Subcutaneous adipose tissue (tissue), 4 donors: Measurements from ENCODE around the gene VPS18. TPM values are rescaled to one million over a fixed set of nuclear protein-coding genes. Genes with fewer than 3 reads are reported as not detected.

ENCODE experiments used
- total RNA-seq, 4 donors: library from RNA; depleted of rRNA; stranded (reverse); fragments of >200 nt; gene quantifications; one replicate each; pipeline ENCODE4 v1.1.0, GENCODE V29; 2016
- TF ChIP-seq, protein P1 (sequence below): fragments of 450-650 bp; IDR thresholded peaks from one replicate; pipeline ENCODE4 v1.5.1; 2016; ENCODE audit warnings: low read depth, mild to moderate bottlenecking, control low read depth, antibody characterized with exemption, moderate library complexity

Gene VPS18
- total RNA-seq, 4 donors from 2014 or later = 10.9 to 20.9 (median 19.6) TPM

- TF ChIP-seq, protein P1, sequence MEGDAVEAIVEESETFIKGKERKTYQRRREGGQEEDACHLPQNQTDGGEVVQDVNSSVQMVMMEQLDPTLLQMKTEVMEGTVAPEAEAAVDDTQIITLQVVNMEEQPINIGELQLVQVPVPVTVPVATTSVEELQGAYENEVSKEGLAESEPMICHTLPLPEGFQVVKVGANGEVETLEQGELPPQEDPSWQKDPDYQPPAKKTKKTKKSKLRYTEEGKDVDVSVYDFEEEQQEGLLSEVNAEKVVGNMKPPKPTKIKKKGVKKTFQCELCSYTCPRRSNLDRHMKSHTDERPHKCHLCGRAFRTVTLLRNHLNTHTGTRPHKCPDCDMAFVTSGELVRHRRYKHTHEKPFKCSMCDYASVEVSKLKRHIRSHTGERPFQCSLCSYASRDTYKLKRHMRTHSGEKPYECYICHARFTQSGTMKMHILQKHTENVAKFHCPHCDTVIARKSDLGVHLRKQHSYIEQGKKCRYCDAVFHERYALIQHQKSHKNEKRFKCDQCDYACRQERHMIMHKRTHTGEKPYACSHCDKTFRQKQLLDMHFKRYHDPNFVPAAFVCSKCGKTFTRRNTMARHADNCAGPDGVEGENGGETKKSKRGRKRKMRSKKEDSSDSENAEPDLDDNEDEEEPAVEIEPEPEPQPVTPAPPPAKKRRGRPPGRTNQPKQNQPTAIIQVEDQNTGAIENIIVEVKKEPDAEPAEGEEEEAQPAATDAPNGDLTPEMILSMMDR = no peak
Measured at GRCh38 chr15:40918799-40919392, 24.6 kb downstream of the VPS18 start.

- TF ChIP-seq, protein P1 = no peak
Measured at GRCh38 chr15:40921949-40922607, 27.8 kb downstream of the VPS18 start.

- TF ChIP-seq, protein P1 = no peak
Measured at GRCh38 chr15:40922608-40923005, 28.4 kb downstream of the VPS18 start.

DNA sequence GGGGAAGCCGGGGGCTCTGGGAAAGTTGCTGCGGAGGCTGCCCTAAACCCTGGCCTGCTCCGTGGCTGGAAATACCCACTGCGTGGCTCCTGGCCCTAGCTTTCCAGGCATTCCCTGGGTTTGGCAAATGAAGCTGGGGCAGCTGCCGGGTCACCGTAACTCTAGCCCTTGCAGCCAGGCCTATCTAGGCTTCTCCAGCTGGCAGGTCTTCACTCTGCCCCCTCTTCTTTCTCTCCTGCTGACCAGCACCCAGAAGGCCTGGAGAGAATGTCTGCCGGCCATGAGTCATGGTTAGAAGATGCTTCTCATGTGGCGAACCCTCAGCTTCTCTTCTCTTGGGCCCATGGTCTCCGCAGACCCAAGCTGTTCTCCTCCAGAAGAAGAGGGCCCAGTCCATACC, 29.3 kb downstream of the VPS18 start:
- TF ChIP-seq, protein P1 = no peak

DNA sequence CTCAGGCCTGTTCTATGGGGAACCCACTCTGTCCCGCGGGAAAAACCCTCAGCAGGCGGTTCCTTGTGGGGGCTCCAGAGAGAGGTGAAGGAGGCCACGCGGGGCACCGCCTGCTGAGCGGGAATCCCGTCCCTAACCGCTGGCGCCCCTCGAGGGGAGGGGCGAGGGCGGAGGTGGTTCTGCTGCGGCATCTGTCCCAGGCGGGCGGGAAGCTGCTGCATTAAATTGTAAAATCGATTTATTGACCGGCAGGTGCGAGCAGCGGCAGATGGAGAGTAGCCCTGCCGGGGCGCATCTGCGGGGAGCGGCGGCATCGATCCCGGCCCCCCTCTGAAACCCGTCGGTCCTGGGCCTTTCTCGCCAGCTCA, 31.2 kb downstream of the VPS18 start:
- TF ChIP-seq, protein P1 = no peak

DNA sequence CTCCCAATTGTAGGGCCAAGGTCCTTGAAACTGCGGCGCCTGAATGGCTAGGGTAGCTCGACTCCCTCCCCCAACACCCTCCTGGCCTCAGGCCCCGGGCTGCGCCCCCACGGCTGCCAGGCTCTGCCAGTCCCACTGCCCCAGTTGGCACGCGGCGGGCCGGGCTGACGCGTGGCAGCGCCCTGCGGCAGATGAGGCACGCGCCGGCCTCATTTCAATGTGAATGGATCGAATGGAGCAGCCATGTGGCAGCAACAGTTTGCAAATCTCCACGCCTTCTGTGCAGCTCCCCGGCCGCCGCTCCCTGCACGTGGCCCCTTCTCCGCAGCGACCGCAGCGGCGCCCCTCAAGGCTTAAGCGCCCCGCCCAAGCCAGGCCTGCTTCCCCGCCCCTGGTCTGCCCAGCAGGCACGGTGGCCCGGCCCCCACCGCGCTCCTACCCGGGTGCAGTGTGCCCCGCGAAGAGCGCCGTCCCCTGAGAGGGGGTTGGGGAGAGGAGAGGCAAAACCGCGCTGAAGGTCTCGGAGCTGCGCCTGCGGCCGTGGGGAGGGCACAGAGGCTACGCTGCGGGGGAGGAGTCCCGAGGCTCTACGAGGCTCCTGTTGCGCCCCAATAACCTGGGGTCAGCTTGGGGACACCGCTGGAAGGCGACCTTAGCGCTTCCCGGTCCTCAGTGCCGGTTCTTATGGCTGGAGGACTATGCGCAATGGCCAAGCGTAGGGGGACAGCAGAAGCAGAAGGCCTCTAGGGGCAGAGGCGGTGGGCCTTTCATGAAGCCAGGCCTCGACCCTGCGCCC, 31.8 kb downstream of the VPS18 start:
- TF ChIP-seq, protein P1 = no peak

DNA sequence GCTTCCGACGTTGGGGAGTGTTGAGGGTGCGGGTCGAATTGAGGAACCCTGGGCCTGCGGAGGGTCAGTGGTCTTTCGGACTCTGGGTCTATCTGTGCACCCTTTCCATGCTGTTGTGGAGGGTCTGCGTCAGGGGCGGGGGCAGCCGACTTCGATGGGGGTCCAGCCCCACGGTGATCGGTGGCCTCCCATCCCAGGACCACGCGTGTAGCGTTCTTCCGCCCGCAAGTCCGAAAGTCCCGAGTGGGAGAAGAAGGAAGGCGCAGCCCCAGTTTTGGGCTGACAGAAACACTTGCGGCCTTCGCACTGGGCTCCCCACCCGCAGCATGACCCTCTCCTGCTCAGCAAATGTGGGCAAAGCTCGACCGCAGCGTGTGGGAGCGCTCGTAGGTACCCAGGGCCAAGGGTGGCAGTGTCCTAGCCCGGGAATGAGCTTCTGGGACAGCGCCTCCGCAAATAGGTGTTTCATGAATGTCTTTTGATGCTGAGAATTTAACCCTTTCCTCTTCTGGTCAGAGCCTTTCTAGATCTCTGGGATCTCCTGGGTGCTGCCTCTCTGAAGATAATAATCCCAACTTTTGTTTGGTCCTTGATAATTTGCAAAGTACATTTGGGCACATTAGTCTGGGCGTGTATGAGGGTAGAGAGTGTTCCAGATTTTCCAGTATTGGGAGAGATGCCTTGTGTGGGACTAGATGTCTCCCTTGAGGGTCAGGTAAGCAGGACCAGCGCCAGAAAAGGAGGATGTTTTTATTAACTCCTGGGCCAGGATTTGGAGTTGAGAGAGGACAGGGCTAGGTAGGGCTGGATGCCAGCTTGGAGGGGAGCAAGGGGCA, 32.6 kb downstream of the VPS18 start:
- TF ChIP-seq, protein P1 = no peak
